Measurements from ENCODE around the gene LRP5.

DNA sequence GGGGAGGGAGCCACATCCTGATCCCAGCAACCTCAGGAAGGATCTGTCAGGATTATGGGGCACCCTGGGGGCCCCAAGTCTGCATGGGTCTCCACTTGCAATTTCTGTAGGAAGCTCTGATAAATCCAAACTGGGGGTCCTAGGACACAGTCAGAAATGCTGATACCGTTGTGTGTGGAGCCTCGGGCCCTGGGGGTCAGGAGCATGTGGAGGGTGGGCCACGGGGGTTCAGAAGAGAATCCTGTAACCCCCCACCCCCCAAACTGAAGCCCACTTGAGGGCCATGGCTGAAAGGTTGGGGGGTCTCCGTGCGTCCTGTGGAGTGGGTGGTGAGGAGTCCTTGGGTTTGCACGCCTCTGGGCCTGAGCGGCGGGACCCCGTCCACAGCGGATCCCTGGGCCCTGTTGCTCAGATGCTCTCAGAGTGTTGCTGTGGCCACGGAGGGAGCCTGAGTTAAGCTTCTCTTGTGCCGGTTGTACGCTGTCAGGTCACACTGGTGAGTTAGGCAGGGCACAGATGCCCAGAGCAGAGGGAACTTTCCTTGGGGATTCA, 72.2 kb downstream of the LRP5 start:
- TF ChIP-seq, protein P1, sequence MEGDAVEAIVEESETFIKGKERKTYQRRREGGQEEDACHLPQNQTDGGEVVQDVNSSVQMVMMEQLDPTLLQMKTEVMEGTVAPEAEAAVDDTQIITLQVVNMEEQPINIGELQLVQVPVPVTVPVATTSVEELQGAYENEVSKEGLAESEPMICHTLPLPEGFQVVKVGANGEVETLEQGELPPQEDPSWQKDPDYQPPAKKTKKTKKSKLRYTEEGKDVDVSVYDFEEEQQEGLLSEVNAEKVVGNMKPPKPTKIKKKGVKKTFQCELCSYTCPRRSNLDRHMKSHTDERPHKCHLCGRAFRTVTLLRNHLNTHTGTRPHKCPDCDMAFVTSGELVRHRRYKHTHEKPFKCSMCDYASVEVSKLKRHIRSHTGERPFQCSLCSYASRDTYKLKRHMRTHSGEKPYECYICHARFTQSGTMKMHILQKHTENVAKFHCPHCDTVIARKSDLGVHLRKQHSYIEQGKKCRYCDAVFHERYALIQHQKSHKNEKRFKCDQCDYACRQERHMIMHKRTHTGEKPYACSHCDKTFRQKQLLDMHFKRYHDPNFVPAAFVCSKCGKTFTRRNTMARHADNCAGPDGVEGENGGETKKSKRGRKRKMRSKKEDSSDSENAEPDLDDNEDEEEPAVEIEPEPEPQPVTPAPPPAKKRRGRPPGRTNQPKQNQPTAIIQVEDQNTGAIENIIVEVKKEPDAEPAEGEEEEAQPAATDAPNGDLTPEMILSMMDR (IDR thresholded peaks at IDR 0.05; ENCODE audit: poor library complexity) = no peak
- no peak for TF ChIP-seq EZH2 (IDR thresholded peaks at IDR 0.05; ENCODE audit: borderline replicate concordance)
- no peak for TF ChIP-seq EZH2phosphoT487 (IDR thresholded peaks at IDR 0.05; ENCODE audit: low read depth, severe bottlenecking, unreplicated experiment)
